Measurements from ENCODE around the gene APC2. TPM values are rescaled to one million over a fixed set of nuclear protein-coding genes. Genes with fewer than 3 reads are reported as not detected.

APC2 gene
- total RNA-seq, 1 experiment from 2014 or later: 1.4 TPM

DNA sequence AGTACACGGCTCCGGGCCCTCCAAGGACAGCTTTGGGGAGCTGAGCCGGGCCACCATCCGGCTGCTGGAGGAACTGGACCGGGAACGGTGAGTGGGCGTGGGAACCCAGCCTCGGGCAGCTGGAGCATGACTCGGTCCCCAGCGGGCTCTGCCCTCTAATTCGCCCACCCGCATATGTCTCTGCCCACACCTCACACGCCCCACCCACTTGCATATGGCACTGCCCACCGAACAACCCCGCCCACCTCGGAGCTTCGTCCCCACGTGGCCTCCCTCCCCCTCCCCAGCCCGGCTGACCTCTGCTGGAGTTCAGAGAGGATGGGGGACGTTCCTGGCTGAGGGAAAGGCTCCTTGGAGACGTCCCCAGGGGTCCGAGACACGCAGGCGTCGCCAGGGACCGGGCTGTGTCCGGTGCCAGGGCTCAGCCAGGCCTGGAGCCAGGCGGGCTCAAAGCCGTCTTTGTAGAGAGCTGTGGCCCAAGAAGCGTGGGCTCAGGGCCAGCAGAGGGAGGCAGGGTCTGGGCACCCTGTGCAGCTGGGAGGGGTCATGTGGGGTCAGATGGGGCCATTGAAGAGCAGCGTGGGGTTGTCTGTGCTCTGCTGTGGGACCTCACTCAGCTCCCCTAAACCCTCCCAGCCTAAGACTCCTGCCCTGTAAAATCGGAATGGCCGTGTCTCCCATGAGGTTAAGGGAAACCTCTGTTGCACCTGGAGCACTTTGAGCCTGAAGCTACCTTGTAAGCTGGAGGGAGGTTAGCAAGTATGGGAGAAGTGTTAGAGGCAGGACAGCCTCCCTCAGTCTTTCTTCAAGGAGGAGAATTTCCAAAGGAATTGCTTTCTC lies 3.8 kb downstream of the APC2 start:
- H3K27me3 ChIP-seq (ENCODE audit: low read length): peaks cover 15% of the 10 kb centered on the region
- peaks cover 10% of the 10 kb centered on the region; the same call in 1 of the 2 replicates for H3K4me1 ChIP-seq (ENCODE audit: insufficient read depth, low read length)
- no peaks in the 10 kb centered on the region for H3K36me3 ChIP-seq (ENCODE audit: low read depth, low read length)
- H3K79me2 ChIP-seq (ENCODE audit: low read length): no peaks in the 10 kb centered on the region
- H3K9me3 ChIP-seq (ENCODE audit: low read length): no peaks in the 10 kb centered on the region
- CTCF ChIA-PET: no interaction called here
- intact Hi-C loops (cut with micrococcal nuclease): no loop called here
- no peaks in the 10 kb centered on the region for H4K20me1 ChIP-seq (ENCODE audit: low read length)
- TF ChIP-seq EZH2phosphoT487 (IDR thresholded peaks at IDR 0.05; ENCODE audit: borderline replicate concordance, low read length): no peak
- TF ChIP-seq, protein P1, sequence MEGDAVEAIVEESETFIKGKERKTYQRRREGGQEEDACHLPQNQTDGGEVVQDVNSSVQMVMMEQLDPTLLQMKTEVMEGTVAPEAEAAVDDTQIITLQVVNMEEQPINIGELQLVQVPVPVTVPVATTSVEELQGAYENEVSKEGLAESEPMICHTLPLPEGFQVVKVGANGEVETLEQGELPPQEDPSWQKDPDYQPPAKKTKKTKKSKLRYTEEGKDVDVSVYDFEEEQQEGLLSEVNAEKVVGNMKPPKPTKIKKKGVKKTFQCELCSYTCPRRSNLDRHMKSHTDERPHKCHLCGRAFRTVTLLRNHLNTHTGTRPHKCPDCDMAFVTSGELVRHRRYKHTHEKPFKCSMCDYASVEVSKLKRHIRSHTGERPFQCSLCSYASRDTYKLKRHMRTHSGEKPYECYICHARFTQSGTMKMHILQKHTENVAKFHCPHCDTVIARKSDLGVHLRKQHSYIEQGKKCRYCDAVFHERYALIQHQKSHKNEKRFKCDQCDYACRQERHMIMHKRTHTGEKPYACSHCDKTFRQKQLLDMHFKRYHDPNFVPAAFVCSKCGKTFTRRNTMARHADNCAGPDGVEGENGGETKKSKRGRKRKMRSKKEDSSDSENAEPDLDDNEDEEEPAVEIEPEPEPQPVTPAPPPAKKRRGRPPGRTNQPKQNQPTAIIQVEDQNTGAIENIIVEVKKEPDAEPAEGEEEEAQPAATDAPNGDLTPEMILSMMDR (conservative IDR thresholded peaks at IDR 0.05; ENCODE audit: low read depth, low read length): no peak
- TF ChIP-seq EZH2 (IDR thresholded peaks at IDR 0.05; ENCODE audit: low read length, unreplicated experiment): no peak
- no peak overlapping the region for H3K4me2 ChIP-seq (ENCODE audit: low read length)
- peak; percentile 64 for DNase-seq
- no peaks in the 10 kb centered on the region for H3K9me2 ChIP-seq (replicated peaks; ENCODE audit: low read length)
- H3K4me3 ChIP-seq (ENCODE audit: low read length): no peak overlapping the region
- no peak overlapping the region for H2AFZ ChIP-seq (ENCODE audit: low read length)
- POLR2A ChIA-PET (ENCODE audit: unreplicated experiment): no interaction called here
- no peak overlapping the region for H3K27ac ChIP-seq (ENCODE audit: low read length)
- H3K9ac ChIP-seq (ENCODE audit: low read length): no peak overlapping the region
- BruUV-seq (replicated peaks): no TSS peak
- H3F3A ChIP-seq (ENCODE audit: low read length, unreplicated experiment): no peaks in the 10 kb centered on the region
- peak; percentile 9 for ATAC-seq

DNA sequence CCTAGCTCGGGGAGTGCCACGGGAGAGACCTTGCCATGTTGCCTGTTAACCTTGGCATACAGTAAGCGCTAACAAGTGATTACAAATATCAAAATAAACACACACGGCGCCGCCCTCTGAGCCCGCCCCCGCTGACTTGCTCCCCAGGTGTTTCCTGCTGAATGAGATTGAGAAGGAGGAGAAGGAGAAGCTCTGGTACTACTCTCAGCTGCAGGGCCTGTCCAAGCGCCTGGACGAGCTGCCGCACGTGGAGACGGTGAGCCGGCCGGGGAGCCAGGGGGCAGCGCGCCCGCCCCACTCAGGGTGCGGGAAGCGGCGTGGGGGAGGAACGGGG lies 5.0 kb downstream of the APC2 start:
- intact Hi-C loops (cut with micrococcal nuclease): no loop called here
- H3K36me3 ChIP-seq (ENCODE audit: low read depth, low read length): no peaks in the 10 kb centered on the region
- DNase-seq: peak; percentile 49
- no TSS peak for BruUV-seq (replicated peaks)
- H3K4me2 ChIP-seq (ENCODE audit: low read length): peak overlapping the region; percentile 74
- ChIA-PET CTCF (no interaction called here), POLR2A (ENCODE audit: unreplicated experiment) (no interaction called here)
- peaks cover 10% of the 10 kb centered on the region; the same call in 1 of the 2 replicates for H3K4me1 ChIP-seq (ENCODE audit: insufficient read depth, low read length)
- no peaks in the 10 kb centered on the region for H3K9me3 ChIP-seq (ENCODE audit: low read length)
- no peak overlapping the region for H3K9ac ChIP-seq (ENCODE audit: low read length)
- ATAC-seq: peak; percentile 11
- H2AFZ ChIP-seq (ENCODE audit: low read length): 0 out of 2 replicates have a peak overlapping the region, but pooled peaks have one; percentile 61
- H3K27me3 ChIP-seq (ENCODE audit: low read length): peaks cover 15% of the 10 kb centered on the region
- H3K27ac ChIP-seq (ENCODE audit: low read length): no peak overlapping the region
- H4K20me1 ChIP-seq (ENCODE audit: low read length): no peaks in the 10 kb centered on the region
- TF ChIP-seq EZH2phosphoT487 (IDR thresholded peaks at IDR 0.05; ENCODE audit: borderline replicate concordance, low read length): no peak
- no peak for TF ChIP-seq EZH2 (IDR thresholded peaks at IDR 0.05; ENCODE audit: low read length, unreplicated experiment)
- TF ChIP-seq, protein P1 (conservative IDR thresholded peaks at IDR 0.05; ENCODE audit: low read depth, low read length): no peak
- H3K4me3 ChIP-seq (ENCODE audit: low read length): peak overlapping the region; percentile 53; the same call in 1 of the 2 replicates
- H3K9me2 ChIP-seq (replicated peaks; ENCODE audit: low read length): no peaks in the 10 kb centered on the region
- H3K79me2 ChIP-seq (ENCODE audit: low read length): no peaks in the 10 kb centered on the region
- H3F3A ChIP-seq (ENCODE audit: low read length, unreplicated experiment): no peaks in the 10 kb centered on the region

Data from PC-3 (cell line).